Upper lobe of left lung (tissue), 6 donors: ENCODE measurements around the gene FBLN5. TPM values are rescaled to one million over a fixed set of nuclear protein-coding genes. Genes with fewer than 3 reads are reported as not detected.
"Not testable (repeated sequence)": the region's sequence is repeated elsewhere in the genome, so short reads cannot be mapped to it uniquely, and the experiment has no call there.

ENCODE experiments used
- ATAC-seq, 2 donors: fragments of 200-7000 bp; cut with Tn5 transposase; one replicate each; pipeline ENCODE4 v1.9.1; 2022; ENCODE audit warnings: mild to moderate bottlenecking in 2 of 2, moderate library complexity in 2 of 2; ENCODE audit not compliant: low FRiP score in 2 of 2
- DNase-seq, 2 donors: peaks; one replicate each; pipeline ENCODE4 v3.0.0-alpha.2; 2019 to 2020
- H3K27ac ChIP-seq, 4 donors: fragments of 200-600 bp; sonication (generic); one replicate each; pipeline ENCODE4 v1.5.1; 2016 to 2019
- H3K27me3 ChIP-seq, 4 donors: fragments of 200-600 bp; sonication (generic); one replicate each; pipeline ENCODE4 v1.5.1; 2017 to 2019
- H3K36me3 ChIP-seq, 4 donors: fragments of 200-600 bp; sonication (generic); one replicate each; pipeline ENCODE4 v1.5.1; 2016 to 2019
- H3K4me1 ChIP-seq, 4 donors: fragments of 200-600 bp; sonication (generic); one replicate each; pipeline ENCODE4 v1.5.1; 2018 to 2019
- H3K4me3 ChIP-seq, 4 donors: fragments of 200-600 bp; sonication (generic); one replicate each; pipeline ENCODE4 v1.5.1; 2017 to 2019; ENCODE audit warnings: mild to moderate bottlenecking in 2 of 4, moderate library complexity in 1 of 4
- H3K9me3 ChIP-seq, 4 donors: fragments of 200-600 bp; sonication (generic); one replicate each; pipeline ENCODE4 v1.5.1; 2018 to 2019
- EP300 ChIP-seq, 4 donors: sonication (generic); formaldehyde crosslinking; IDR thresholded peaks; one replicate each; pipeline ENCODE4 v1.5.1; 2017; ENCODE audit warnings: antibody characterized with exemption in 4 of 4, control low read depth in 2 of 4
- POLR2A ChIP-seq, 4 donors: fragments of 450-650 bp; IDR thresholded peaks; one replicate each; pipeline ENCODE4 v1.5.1; 2016 to 2017; ENCODE audit warnings: antibody characterized with exemption in 4 of 4, mild to moderate bottlenecking in 2 of 4
- POLR2AphosphoS5 ChIP-seq, 2 donors: sonication (generic); formaldehyde crosslinking; IDR thresholded peaks; one replicate each; pipeline ENCODE4 v1.5.1; 2017; ENCODE audit warnings: antibody characterized with exemption in 2 of 2
- WGBS, 2 donors: methylation state at CpG; one replicate each; pipeline ENCODE4 v1.1.5; 2017 to 2018; 5-methylcytosine and 5-hydroxymethylcytosine counted together
- total RNA-seq, 6 donors: library from RNA; depleted of rRNA in 4 of 6; stranded (reverse); fragments of >200 nt in 4 of 6; gene quantifications; one replicate each; pipeline versions ENCODE4 v1.1.0 to v1.2.1, GENCODE V29; 2016 to 2021
- TF ChIP-seq, protein P1 (sequence below), 6 experiments: fragments of 450-650 bp in 4 of 6; fragments of 200-600 bp in 2 of 6; sonication (generic) in 2 of 6; IDR thresholded peaks; one replicate each; pipeline ENCODE4 v1.5.1; 2016 to 2019; ENCODE audit warnings: antibody characterized with exemption in 6 of 6
- donor health status: DM: no; HTN: no; CAD: no; lungs with moderate emphysema.
- donor health status: DM: no; HTN: yes; CAD: no; lungs with severe emphysema.

The FBLN5 gene
- total RNA-seq, 6 donors from 2014 or later: 53.8 to 196 (median 133) TPM

GRCh38 chr14:91875525-91876286 lies 71.8 kb downstream of the FBLN5 start:
- peaks cover 0 to 8% (median 1%) of the 10 kb centered on the region in 4 donors for H3K36me3 ChIP-seq
- no peaks in the 10 kb centered on the region for H3K27me3 ChIP-seq
- H3K9me3 ChIP-seq: no peaks in the 10 kb centered on the region
- TF ChIP-seq POLR2A (IDR thresholded peaks at IDR 0.05) (no peak), POLR2AphosphoS5 (IDR thresholded peaks at IDR 0.05) (no peak), EP300 (IDR thresholded peaks at IDR 0.05) (no peak)
- TF ChIP-seq, protein P1, sequence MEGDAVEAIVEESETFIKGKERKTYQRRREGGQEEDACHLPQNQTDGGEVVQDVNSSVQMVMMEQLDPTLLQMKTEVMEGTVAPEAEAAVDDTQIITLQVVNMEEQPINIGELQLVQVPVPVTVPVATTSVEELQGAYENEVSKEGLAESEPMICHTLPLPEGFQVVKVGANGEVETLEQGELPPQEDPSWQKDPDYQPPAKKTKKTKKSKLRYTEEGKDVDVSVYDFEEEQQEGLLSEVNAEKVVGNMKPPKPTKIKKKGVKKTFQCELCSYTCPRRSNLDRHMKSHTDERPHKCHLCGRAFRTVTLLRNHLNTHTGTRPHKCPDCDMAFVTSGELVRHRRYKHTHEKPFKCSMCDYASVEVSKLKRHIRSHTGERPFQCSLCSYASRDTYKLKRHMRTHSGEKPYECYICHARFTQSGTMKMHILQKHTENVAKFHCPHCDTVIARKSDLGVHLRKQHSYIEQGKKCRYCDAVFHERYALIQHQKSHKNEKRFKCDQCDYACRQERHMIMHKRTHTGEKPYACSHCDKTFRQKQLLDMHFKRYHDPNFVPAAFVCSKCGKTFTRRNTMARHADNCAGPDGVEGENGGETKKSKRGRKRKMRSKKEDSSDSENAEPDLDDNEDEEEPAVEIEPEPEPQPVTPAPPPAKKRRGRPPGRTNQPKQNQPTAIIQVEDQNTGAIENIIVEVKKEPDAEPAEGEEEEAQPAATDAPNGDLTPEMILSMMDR (IDR thresholded peaks at IDR 0.05): no peak
- H3K4me1 ChIP-seq: peaks cover 28 to 49% (median 36%) of the 10 kb centered on the region in 4 donors
- peak overlapping the region; percentile 2 to 65 (median 36) for H3K27ac ChIP-seq
- WGBS, 2 donors: 62 to 66% methylated on average over 9 of the region's 9 CpGs
- H3K4me3 ChIP-seq: no peak overlapping the region
- ATAC-seq (no peak), DNase-seq (no peak)

DNA sequence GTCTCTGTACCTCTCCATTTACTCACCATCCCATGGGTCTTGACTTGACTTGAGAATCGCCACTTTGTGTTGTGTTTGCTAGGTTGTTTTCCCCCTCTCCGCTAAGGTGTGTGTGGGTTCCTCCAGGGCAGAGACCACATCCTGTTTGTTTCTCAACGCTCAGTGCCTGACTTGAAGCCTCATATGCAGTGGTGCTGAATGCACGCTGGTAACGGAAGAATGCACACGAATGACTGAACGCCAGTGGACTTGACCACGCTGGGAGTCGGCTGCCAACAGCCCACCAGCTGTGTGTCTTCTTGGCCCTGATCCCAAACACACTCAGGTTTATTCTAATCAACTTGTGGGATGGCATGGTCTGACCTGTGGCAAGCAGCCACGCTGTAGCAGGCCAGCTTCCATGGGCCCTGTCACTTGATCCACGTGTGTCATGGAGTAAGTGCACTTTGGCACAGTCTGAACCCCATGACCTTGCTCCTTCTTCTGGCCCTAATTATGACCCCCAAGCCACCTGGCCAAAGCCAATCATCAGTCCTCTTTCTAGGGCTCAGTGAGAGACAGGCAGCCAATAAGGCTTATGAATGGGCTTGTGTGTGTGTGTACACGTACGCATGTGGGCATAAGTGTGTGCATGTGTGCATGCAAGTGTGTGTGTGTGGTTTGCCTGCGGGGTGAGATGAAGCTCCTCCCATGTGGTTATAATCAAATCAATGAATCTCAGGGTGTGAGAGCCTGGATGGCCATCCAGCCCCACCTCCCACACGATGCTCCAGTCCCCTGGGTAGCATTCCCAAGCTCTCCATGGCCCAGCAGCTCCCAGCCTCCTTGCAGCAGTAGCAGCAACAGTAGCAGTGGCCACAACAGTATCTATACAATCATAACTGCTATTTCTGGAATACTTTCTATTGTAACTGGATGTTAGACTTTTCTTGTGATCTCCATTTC lies 73.8 kb downstream of the FBLN5 start:
- H3K9me3 ChIP-seq: no peaks in the 10 kb centered on the region
- WGBS, 2 donors: 57 to 60% methylated on average over 14 to 15 of the region's 15 CpGs
- H3K36me3 ChIP-seq: peaks cover 0 to 8% (median 1%) of the 10 kb centered on the region in 4 donors
- no peak overlapping the region for H3K4me3 ChIP-seq
- peaks cover 34 to 61% (median 43%) of the 10 kb centered on the region in 4 donors for H3K4me1 ChIP-seq
- ATAC-seq (peak in 1 of 2 donors; percentile 4), DNase-seq (peak in 1 of 2 donors; percentile 44)
- peak in 1 of 4 donors; percentile 41 for TF ChIP-seq POLR2A (IDR thresholded peaks at IDR 0.05)
- TF ChIP-seq, protein P1 (IDR thresholded peaks at IDR 0.05): no peak
- peak in 1 of 2 donors; percentile 52 for TF ChIP-seq POLR2AphosphoS5 (IDR thresholded peaks at IDR 0.05)
- TF ChIP-seq EP300 (IDR thresholded peaks at IDR 0.05): no peak
- H3K27me3 ChIP-seq: no peaks in the 10 kb centered on the region
- H3K27ac ChIP-seq: peak overlapping the region; percentile 75 to 86 (median 82)

- H3K27me3 ChIP-seq: no peaks in the 10 kb centered on the region
- peak; percentile 77 to 87 for ATAC-seq
- H3K4me1 ChIP-seq: peaks cover 34 to 62% (median 43%) of the 10 kb centered on the region in 4 donors
- H3K4me3 ChIP-seq: peak overlapping the region in 1 of 4 donors; percentile 18
- WGBS, 2 donors: 37 to 45% methylated on average over 14 to 15 of the region's 15 CpGs
- peak overlapping the region; percentile 75 to 86 (median 82) for H3K27ac ChIP-seq
- peak; percentile 45 to 92 for DNase-seq
- peaks cover 0 to 12% (median 1%) of the 10 kb centered on the region in 4 donors for H3K36me3 ChIP-seq
- TF ChIP-seq POLR2AphosphoS5 (IDR thresholded peaks at IDR 0.05) (peak; percentile 94 to 95), POLR2A (IDR thresholded peaks at IDR 0.05) (peak in 1 of 4 donors; percentile 45), EP300 (IDR thresholded peaks at IDR 0.05) (peak; percentile 81 to 99 (median 96))
- TF ChIP-seq, protein P1 (IDR thresholded peaks at IDR 0.05): no peak
- H3K9me3 ChIP-seq: no peaks in the 10 kb centered on the region
Measured at GRCh38 chr14:91872517-91873470, 74.7 kb downstream of the FBLN5 start.

DNA sequence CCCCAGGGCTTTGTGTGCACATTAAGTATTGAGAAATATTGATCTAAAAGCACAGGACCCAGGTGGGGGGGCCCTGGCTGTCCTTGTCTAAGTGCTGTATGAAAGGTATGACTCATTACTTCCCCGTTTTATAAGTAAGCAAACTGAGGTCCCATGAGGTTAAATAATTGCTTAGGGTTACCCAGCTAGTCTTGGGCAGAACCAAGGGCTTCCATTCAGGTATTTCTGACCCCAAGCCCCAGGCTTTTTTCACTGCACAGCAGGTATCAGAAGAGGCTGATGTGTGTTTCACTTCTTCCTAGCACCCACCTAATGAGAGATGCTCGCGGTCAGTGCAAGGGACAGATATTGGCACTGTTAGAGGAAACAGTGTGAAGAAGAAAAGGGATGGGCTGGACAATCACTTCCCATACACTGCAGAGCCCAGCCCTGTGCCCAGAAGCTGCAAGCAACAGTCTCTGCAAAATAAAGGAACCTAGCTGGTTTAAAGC lies 75.4 kb downstream of the FBLN5 start:
- H3K27ac ChIP-seq: peak overlapping the region; percentile 75 to 86 (median 82)
- H3K9me3 ChIP-seq: no peaks in the 10 kb centered on the region
- WGBS, 2 donors: 10 to 26% methylated on average over 3 of the region's 3 CpGs
- H3K4me1 ChIP-seq: peaks cover 34 to 66% (median 46%) of the 10 kb centered on the region in 4 donors
- TF ChIP-seq POLR2A (IDR thresholded peaks at IDR 0.05) (no peak), EP300 (IDR thresholded peaks at IDR 0.05) (peak in 1 of 4 donors; percentile 51)
- peaks cover 0 to 8% (median 1%) of the 10 kb centered on the region in 4 donors for H3K36me3 ChIP-seq
- H3K27me3 ChIP-seq: no peaks in the 10 kb centered on the region
- peak overlapping the region in 1 of 4 donors; percentile 18 for H3K4me3 ChIP-seq
- DNase-seq (peak in 1 of 2 donors; percentile 80), ATAC-seq (peak; percentile 5 to 49)

- Histone ChIP-seq H3K27ac (peak overlapping the region; percentile 75 to 86 (median 82)), H3K4me1 (peaks cover 34 to 73% (median 49%) of the 10 kb centered on the region in 4 donors)
- not testable (repeated sequence) for DNase-seq, H3K9me3 ChIP-seq, ATAC-seq, H3K27me3 ChIP-seq, H3K36me3 ChIP-seq, H3K4me3 ChIP-seq
- WGBS, 2 donors: 91 to 95% methylated on average over 4 of the region's 4 CpGs
Measured at GRCh38 chr14:91871401-91871800, 76.1 kb downstream of the FBLN5 start.
